Activated T-helper 17 cell treated with anti-CD3 and anti-CD28 coated beads, Interleukin-2, amount 50 U/mL, for 72 hours (primary cell): ENCODE measurements around the gene TSPAN18. TPM values are rescaled to one million over a fixed set of nuclear protein-coding genes. Genes with fewer than 3 reads are reported as not detected.

Experiments used
- ATAC-seq: fragments of 150-1000 bp; cut with Tn5 transposase; replicated peaks from 2 replicates; pipeline ENCODE4 v1.10.0; 2021; ENCODE audit warnings: mild to moderate bottlenecking, moderate library complexity
- H3K27ac Mint-ChIP-seq: one replicate; pipeline ENCODE4 v1.8.0; 2022; ENCODE audit warnings: mixed read lengths
- H3K27me3 Mint-ChIP-seq: one replicate; pipeline ENCODE4 v1.8.0; 2022; ENCODE audit warnings: mixed read lengths
- H3K36me3 Mint-ChIP-seq: one replicate; pipeline ENCODE4 v1.8.0; 2022; ENCODE audit warnings: low read depth, mild to moderate bottlenecking, mixed read lengths
- H3K4me1 Mint-ChIP-seq: one replicate; pipeline ENCODE4 v1.8.0; 2022; ENCODE audit warnings: mixed read lengths
- H3K4me3 Mint-ChIP-seq: one replicate; pipeline ENCODE4 v1.8.0; 2022; ENCODE audit warnings: mild to moderate bottlenecking, mixed read lengths
- H3K9me3 Mint-ChIP-seq: one replicate; pipeline ENCODE4 v1.8.0; 2022; ENCODE audit warnings: mixed read lengths
- total RNA-seq, 2 donors: library from RNA; stranded (reverse); gene quantifications; one replicate each; pipeline ENCODE4 v1.2.3, GENCODE V29; 2022

Gene TSPAN18
- total RNA-seq, 2 donors from 2014 or later = 3.3 to 3.9 TPM

DNA sequence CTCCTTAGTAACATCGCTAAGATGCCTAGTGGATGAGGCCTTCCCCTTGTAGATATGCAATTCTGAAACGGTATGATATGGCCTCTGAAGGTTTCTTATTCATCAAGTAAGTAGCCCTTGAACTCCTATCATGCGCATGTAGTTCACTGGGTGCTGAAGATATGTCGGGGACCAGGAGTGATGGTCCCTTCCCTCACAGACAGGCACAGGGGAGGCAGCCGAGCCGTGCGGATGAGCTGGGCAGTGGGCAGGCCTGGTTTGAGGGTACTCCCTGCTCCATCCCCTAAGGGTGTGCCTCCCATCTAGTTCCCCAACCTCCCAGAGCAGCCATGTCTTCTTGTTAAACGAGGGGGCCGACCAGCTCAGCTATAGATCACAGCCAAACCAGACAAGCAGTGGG lies 183.8 kb downstream of the TSPAN18 start:
- H3K36me3 Mint-ChIP-seq = peaks cover 8% of the 10 kb centered on the region
- H3K27me3 Mint-ChIP-seq = no peaks in the 10 kb centered on the region
- ATAC-seq = no peak
- no peak overlapping the region for H3K4me3 Mint-ChIP-seq
- H3K4me1 Mint-ChIP-seq = no peaks in the 10 kb centered on the region
- H3K9me3 Mint-ChIP-seq = no peaks in the 10 kb centered on the region
- peak overlapping the region; percentile 50 for H3K27ac Mint-ChIP-seq

GRCh38 chr11:44911029-44911814 lies 184.5 kb downstream of the TSPAN18 start:
- H3K4me1 Mint-ChIP-seq = no peaks in the 10 kb centered on the region
- ATAC-seq = peak; percentile 92
- peak overlapping the region; percentile 50 for H3K27ac Mint-ChIP-seq
- H3K36me3 Mint-ChIP-seq = peaks cover 8% of the 10 kb centered on the region
- H3K4me3 Mint-ChIP-seq = no peak overlapping the region
- H3K27me3 Mint-ChIP-seq = no peaks in the 10 kb centered on the region
- no peaks in the 10 kb centered on the region for H3K9me3 Mint-ChIP-seq

- no peaks in the 10 kb centered on the region for H3K9me3 Mint-ChIP-seq
- no peak overlapping the region for H3K27ac Mint-ChIP-seq
- no peak overlapping the region for H3K4me3 Mint-ChIP-seq
- H3K4me1 Mint-ChIP-seq = no peaks in the 10 kb centered on the region
- ATAC-seq = no peak
- H3K27me3 Mint-ChIP-seq = no peaks in the 10 kb centered on the region
- H3K36me3 Mint-ChIP-seq = peaks cover 2% of the 10 kb centered on the region
Measured at GRCh38 chr11:44912270-44912987, 185.7 kb downstream of the TSPAN18 start.

DNA sequence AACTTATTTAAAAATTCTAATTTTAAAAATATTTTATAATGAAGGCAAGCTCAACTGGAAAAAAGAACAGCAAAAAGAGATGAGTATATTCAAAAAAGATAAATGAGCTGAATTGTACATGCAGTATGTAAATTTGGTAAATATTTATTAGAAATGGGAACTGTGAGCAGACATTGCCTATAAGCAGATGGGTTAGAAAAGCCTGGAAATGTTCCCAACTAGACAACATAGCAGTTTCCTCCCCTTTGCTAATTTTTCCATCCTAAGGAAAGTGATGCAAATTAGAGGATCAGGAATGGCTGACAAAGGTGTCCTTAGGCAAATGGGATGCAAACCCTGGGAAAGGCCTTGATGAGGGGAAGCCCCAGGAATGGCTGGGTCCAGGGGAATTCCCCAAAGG lies 186.7 kb downstream of the TSPAN18 start:
- no peaks in the 10 kb centered on the region for H3K36me3 Mint-ChIP-seq
- ATAC-seq = no peak
- H3K4me1 Mint-ChIP-seq = no peaks in the 10 kb centered on the region
- no peak overlapping the region for H3K27ac Mint-ChIP-seq
- H3K27me3 Mint-ChIP-seq = no peaks in the 10 kb centered on the region
- no peak overlapping the region for H3K4me3 Mint-ChIP-seq
- no peaks in the 10 kb centered on the region for H3K9me3 Mint-ChIP-seq

DNA sequence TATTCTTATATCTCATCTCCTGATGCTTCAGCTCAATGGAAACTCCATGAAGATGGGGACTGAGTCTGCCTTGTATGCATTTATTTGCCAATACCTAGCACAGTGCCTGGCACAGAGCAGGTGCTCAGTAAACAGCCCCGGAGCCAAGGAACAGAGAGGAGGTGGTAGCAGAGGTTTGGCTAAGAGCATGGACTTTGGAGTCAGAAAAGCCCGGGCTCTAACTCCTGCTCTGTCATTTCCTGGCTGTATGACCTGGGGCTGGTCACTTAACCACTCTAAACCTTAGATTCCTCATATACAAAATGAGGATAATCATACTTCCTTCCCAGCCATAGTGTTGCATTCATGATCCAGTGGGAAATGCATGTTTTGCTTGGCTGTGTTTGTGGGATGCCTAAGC lies 187.3 kb downstream of the TSPAN18 start:
- Mint-ChIP-seq H3K27me3 (no peaks in the 10 kb centered on the region), H3K4me1 (no peaks in the 10 kb centered on the region), H3K4me3 (no peak overlapping the region), H3K27ac (no peak overlapping the region), H3K36me3 (no peaks in the 10 kb centered on the region), H3K9me3 (no peaks in the 10 kb centered on the region)
- ATAC-seq = no peak

DNA sequence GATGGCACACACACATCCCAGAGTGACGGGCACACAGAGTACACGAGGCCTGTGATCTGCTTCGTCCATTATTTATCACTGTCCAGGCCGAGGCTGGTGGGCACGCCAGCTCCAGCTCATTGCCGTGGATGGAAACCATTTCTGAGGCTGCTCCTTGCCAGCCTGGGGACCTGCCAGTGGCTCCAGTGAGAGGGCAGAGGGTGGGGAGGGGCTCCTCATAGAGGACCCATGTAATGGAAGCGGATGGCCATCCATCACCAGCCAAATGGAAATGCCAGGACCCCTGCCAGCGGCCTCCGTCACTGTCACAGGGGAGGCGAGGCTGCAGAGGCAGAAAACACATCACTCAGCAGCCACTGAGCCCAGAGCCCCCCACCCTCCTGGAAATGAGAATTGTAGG lies 188.2 kb downstream of the TSPAN18 start:
- H3K9me3 Mint-ChIP-seq = no peaks in the 10 kb centered on the region
- no peaks in the 10 kb centered on the region for H3K27me3 Mint-ChIP-seq
- no peaks in the 10 kb centered on the region for H3K36me3 Mint-ChIP-seq
- no peak for ATAC-seq
- H3K4me3 Mint-ChIP-seq = no peak overlapping the region
- no peak overlapping the region for H3K27ac Mint-ChIP-seq
- H3K4me1 Mint-ChIP-seq = no peaks in the 10 kb centered on the region

- Mint-ChIP-seq H3K36me3 (no peaks in the 10 kb centered on the region), H3K27ac (no peak overlapping the region), H3K4me1 (no peaks in the 10 kb centered on the region), H3K27me3 (no peaks in the 10 kb centered on the region), H3K9me3 (no peaks in the 10 kb centered on the region), H3K4me3 (no peak overlapping the region)
- no peak for ATAC-seq
Measured at GRCh38 chr11:44915621-44916020, 188.9 kb downstream of the TSPAN18 start.

DNA sequence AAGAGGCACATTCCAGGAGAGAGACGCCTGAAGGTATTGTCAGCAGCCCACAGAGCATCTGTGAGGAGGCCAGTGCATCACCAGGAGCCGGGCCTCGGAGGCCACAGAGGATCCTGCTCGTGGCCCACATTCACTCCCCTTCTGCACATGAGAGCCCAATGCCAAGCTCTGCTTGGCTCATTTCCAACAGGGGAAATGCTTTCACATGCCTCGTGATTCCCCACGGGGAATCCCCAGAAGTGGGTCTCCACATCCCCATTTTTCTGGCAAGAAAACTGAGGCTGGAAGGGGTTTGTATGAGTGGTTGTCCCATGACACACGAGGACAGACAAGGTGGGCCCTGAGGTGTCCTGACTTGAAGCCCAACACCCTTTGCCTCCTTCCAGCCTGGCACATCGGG lies 189.6 kb downstream of the TSPAN18 start:
- H3K9me3 Mint-ChIP-seq = no peaks in the 10 kb centered on the region
- no peak overlapping the region for H3K4me3 Mint-ChIP-seq
- no peak for ATAC-seq
- no peak overlapping the region for H3K27ac Mint-ChIP-seq
- no peaks in the 10 kb centered on the region for H3K36me3 Mint-ChIP-seq
- no peaks in the 10 kb centered on the region for H3K27me3 Mint-ChIP-seq
- H3K4me1 Mint-ChIP-seq = no peaks in the 10 kb centered on the region

DNA sequence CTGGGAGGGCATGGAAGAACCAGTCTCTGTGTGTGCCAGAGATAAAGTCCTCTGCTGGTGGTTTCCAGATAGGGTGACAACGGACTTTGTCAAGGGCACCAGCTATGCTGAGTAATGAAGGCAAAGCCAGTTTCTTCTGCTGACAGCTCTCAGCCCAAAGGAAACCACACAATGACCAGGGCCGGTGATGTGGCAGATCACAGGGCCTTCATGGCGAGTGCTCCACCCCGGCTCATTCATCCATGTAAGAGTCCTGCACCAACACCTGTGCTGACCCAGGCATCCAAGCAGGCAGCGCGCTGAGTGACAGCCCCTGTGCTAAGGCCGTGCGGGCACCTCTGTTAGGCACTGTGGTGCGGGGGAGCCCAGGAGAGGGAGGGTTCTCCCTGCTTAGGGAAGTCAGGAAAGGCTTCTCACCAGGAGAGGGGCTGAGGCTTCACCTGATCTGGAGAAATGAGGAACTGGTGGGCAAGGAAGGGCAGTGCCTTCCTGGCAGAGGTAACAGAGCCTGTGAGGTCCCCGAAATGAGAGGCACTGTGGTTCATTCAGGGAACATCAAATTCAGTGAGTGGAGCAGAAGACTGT lies 190.1 kb downstream of the TSPAN18 start:
- Mint-ChIP-seq H3K36me3 (no peaks in the 10 kb centered on the region), H3K27me3 (no peaks in the 10 kb centered on the region), H3K4me3 (no peak overlapping the region), H3K4me1 (no peaks in the 10 kb centered on the region), H3K27ac (peak overlapping the region; percentile 14), H3K9me3 (no peaks in the 10 kb centered on the region)
- peak; percentile 28 for ATAC-seq

DNA sequence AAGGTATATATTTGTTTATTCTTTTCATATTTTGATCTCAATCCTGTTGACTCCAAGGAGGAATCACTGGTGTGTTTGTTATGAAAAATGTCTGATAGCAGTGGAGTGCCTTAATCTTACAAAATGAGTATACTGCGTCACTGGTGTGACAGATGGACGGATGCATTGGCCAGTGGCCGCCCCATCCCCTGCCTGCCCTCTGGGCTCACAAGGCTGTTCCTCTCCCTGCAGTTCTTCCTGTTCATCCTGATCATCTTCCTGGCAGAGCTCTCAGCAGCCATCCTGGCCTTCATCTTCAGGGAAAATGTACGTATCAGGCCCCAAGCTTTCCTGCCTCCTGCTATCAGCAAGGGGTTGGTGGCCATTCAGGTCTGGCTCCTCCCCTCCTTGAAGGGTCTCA lies 191.0 kb downstream of the TSPAN18 start:
- Mint-ChIP-seq H3K4me1 (no peaks in the 10 kb centered on the region), H3K4me3 (no peak overlapping the region), H3K36me3 (no peaks in the 10 kb centered on the region), H3K27ac (peak overlapping the region; percentile 20), H3K9me3 (no peaks in the 10 kb centered on the region), H3K27me3 (no peaks in the 10 kb centered on the region)
- no peak for ATAC-seq

- ATAC-seq = no peak
- no peaks in the 10 kb centered on the region for H3K4me1 Mint-ChIP-seq
- no peaks in the 10 kb centered on the region for H3K27me3 Mint-ChIP-seq
Measured at GRCh38 chr11:44920451-44920850, 193.7 kb downstream of the TSPAN18 start.

GRCh38 chr11:44923115-44923514 lies 196.4 kb downstream of the TSPAN18 start:
- H3K36me3 Mint-ChIP-seq = no peaks in the 10 kb centered on the region
- H3K27ac Mint-ChIP-seq = no peak overlapping the region
- no peaks in the 10 kb centered on the region for H3K4me1 Mint-ChIP-seq
- ATAC-seq = peak; percentile 16
- H3K9me3 Mint-ChIP-seq = no peaks in the 10 kb centered on the region
- no peak overlapping the region for H3K4me3 Mint-ChIP-seq
- no peaks in the 10 kb centered on the region for H3K27me3 Mint-ChIP-seq

More at GRCh38 chr11:44920451-44920850, 193.7 kb downstream of the TSPAN18 start:
- no peaks in the 10 kb centered on the region for H3K36me3 Mint-ChIP-seq
- H3K4me3 Mint-ChIP-seq = no peak overlapping the region
- H3K9me3 Mint-ChIP-seq = no peaks in the 10 kb centered on the region
- H3K27ac Mint-ChIP-seq = no peak overlapping the region

DNA sequence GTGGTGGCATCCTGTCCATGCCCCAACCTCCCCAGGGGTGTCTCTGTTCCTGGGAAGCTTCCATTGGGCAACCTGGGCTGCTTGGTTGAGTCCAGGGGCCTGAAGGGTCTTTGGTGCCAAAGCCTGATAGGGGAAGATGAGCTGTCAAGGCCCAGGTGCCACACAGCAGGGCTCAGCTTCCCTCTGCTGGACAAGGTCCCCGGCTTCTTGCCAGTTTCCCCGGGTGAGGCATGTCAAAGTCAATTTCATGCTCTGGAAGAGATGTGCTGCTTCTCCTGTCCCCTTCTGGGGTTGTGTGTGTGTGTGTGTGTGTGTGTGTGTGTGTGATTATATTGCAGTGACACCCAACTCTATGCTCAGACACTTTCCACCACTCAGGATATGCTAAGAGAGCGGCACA lies 197.0 kb downstream of the TSPAN18 start:
- Mint-ChIP-seq H3K27me3 (no peaks in the 10 kb centered on the region), H3K9me3 (no peaks in the 10 kb centered on the region)

GRCh38 chr11:44926036-44926435 lies 199.3 kb downstream of the TSPAN18 start:
- H3K27me3 Mint-ChIP-seq = no peaks in the 10 kb centered on the region
- peak overlapping the region; percentile 19 for H3K27ac Mint-ChIP-seq
- H3K36me3 Mint-ChIP-seq = peaks cover 11% of the 10 kb centered on the region
- no peak overlapping the region for H3K4me3 Mint-ChIP-seq
- peaks cover 5% of the 10 kb centered on the region for H3K4me1 Mint-ChIP-seq
- ATAC-seq = no peak
- H3K9me3 Mint-ChIP-seq = no peaks in the 10 kb centered on the region

More for the DNA sequence above, 197.0 kb downstream of the TSPAN18 start:
- Mint-ChIP-seq H3K4me3 (no peak overlapping the region), H3K36me3 (no peaks in the 10 kb centered on the region), H3K4me1 (no peaks in the 10 kb centered on the region), H3K27ac (no peak overlapping the region)
- ATAC-seq = no peak

GRCh38 chr11:44927174-44927661 lies 200.5 kb downstream of the TSPAN18 start:
- H3K4me1 Mint-ChIP-seq = peaks cover 5% of the 10 kb centered on the region
- no peak overlapping the region for H3K27ac Mint-ChIP-seq
- no peaks in the 10 kb centered on the region for H3K9me3 Mint-ChIP-seq
- no peak overlapping the region for H3K4me3 Mint-ChIP-seq
- H3K36me3 Mint-ChIP-seq = peaks cover 11% of the 10 kb centered on the region
- H3K27me3 Mint-ChIP-seq = no peaks in the 10 kb centered on the region
- peak; percentile 70 for ATAC-seq
